ENCODE results near the gene CFAP54.
"Not testable (repeated sequence)": the region's sequence is repeated elsewhere in the genome, so short reads cannot be mapped to it uniquely, and the experiment has no call there.

The CFAP54 gene

GRCh38 chr12:96473394-96474093 is 15.8 kb upstream of the CFAP54 start:
- no peak for DNase-seq

GRCh38 chr12:96474206-96474605 is 15.2 kb upstream of the CFAP54 start:
- DNase-seq, result no peak

- no peak for DNase-seq
Observed at GRCh38 chr12:96478011-96478410, 11.4 kb upstream of the CFAP54 start.

GRCh38 chr12:96482086-96482485 is 7.3 kb upstream of the CFAP54 start:
- DNase-seq, result no peak

- DNase-seq, result no peak
Observed at GRCh38 chr12:96483116-96483515, 6.3 kb upstream of the CFAP54 start.

GRCh38 chr12:96486751-96487613 is 2.4 kb upstream of the CFAP54 start:
- DNase-seq, result no peak

GRCh38 chr12:96487634-96488033 is 1.7 kb upstream of the CFAP54 start:
- no peak for DNase-seq

GRCh38 chr12:96493106-96493505 is 3.7 kb downstream of the CFAP54 start:
- DNase-seq, result no peak

GRCh38 chr12:96494154-96494553 is 4.8 kb downstream of the CFAP54 start:
- not testable (repeated sequence) for DNase-seq

- DNase-seq, result no peak
Observed at GRCh38 chr12:96495155-96495554, 5.8 kb downstream of the CFAP54 start.

GRCh38 chr12:96495841-96496545 is 6.6 kb downstream of the CFAP54 start:
- no peak for DNase-seq

- no peak for DNase-seq
Observed at GRCh38 chr12:96496944-96497343, 7.6 kb downstream of the CFAP54 start.

GRCh38 chr12:96497855-96498254 is 8.5 kb downstream of the CFAP54 start:
- no peak for DNase-seq

GRCh38 chr12:96500693-96501092 is 11.3 kb downstream of the CFAP54 start:
- no peak for DNase-seq

GRCh38 chr12:96501133-96501761 is 11.9 kb downstream of the CFAP54 start:
- DNase-seq, result no peak

- no peak for DNase-seq
Observed at GRCh38 chr12:96501908-96502307, 12.5 kb downstream of the CFAP54 start.

- no peak for DNase-seq
Observed at GRCh38 chr12:96502477-96502876, 13.1 kb downstream of the CFAP54 start.

GRCh38 chr12:96502949-96503532 is 13.7 kb downstream of the CFAP54 start:
- DNase-seq, result no peak

- no peak for DNase-seq
Observed at GRCh38 chr12:96503976-96504375, 14.6 kb downstream of the CFAP54 start.

GRCh38 chr12:96506776-96507175 is 17.4 kb downstream of the CFAP54 start:
- no peak for DNase-seq

- no peak for DNase-seq
Observed at GRCh38 chr12:96510306-96510764, 21.0 kb downstream of the CFAP54 start.

GRCh38 chr12:96513166-96513565 is 23.8 kb downstream of the CFAP54 start:
- DNase-seq, result no peak

GRCh38 chr12:96513681-96514080 is 24.3 kb downstream of the CFAP54 start:
- DNase-seq, result no peak
